HEK293 (cell line): ENCODE measurements around the gene LRRC59.
A peak's percentile ranks its signal among the peaks of the same experiment; 100 is the strongest.

Source experiments
- CTCF ChIA-PET: fragments of 350-600 bp; formaldehyde crosslinking; extraction: SDS; loops from one replicate; lab custom pipeline; 2021; ENCODE audit warnings: antibody characterized with exemption; lab: Yijun Ruan, JAX
- POLR2A ChIA-PET: fragments of 300-600 bp; formaldehyde crosslinking; extraction: SDS; loops from one replicate; lab custom pipeline; 2020; ENCODE audit warnings: antibody characterized with exemption, inconsistent platforms; lab: Yijun Ruan, JAX
- H3K27ac ChIP-seq: fragments of 200-500 bp; sonication (Bioruptor generic); 2 replicates; pipeline ENCODE4 v1.5.1; 2014; ENCODE audit warnings: low read depth, low read length, control low read depth, inconsistent platforms; ENCODE audit errors: extremely low read depth
- H3K36me3 ChIP-seq, 2 experiments: fragments of 200-500 bp in 1 of 2; sonication (Bioruptor generic) in 1 of 2; 1 replicate in 1 of 2; 2 replicates in 1 of 2; pipeline ENCODE4 v1.5.1; 2014 to 2017; ENCODE audit warnings: inconsistent platforms in 2 of 2, low read length in 2 of 2; ENCODE audit not compliant: control insufficient read depth in 2 of 2, insufficient read depth in 1 of 2
- H3K4me1 ChIP-seq: fragments of 200-500 bp; sonication (Bioruptor generic); 2 replicates; pipeline ENCODE4 v1.5.1; 2014; ENCODE audit warnings: mild to moderate bottlenecking, low read length, inconsistent platforms; ENCODE audit not compliant: control insufficient read depth, insufficient read depth
- H3K4me3 ChIP-seq: 2 replicates; pipeline ENCODE4 v1.5.1; 2011; ENCODE audit warnings: low read depth, mild to moderate bottlenecking, control low read depth, low read length, moderate library complexity
- H3K9me3 ChIP-seq: fragments of 200-500 bp; sonication (Bioruptor generic); 2 replicates; pipeline ENCODE4 v1.5.1; 2014; ENCODE audit warnings: low read depth, low read length, inconsistent platforms; ENCODE audit not compliant: control insufficient read depth, insufficient read depth
- PBX3 ChIP-seq: sonication (generic); formaldehyde crosslinking; IDR thresholded peaks from 2 replicates; pipeline ENCODE4 v1.8.1; 2022; ENCODE audit warnings: mild to moderate bottlenecking, moderate library complexity, missing genetic modification reagents
- PRDM4 ChIP-seq: fragments of 450-650 bp; formaldehyde crosslinking; IDR thresholded peaks from 2 replicates; pipeline ENCODE4 v1.5.1; 2017; ENCODE audit warnings: missing biosample characterization, missing genetic modification characterization
- ZBTB17 ChIP-seq: fragments of 450-650 bp; formaldehyde crosslinking; IDR thresholded peaks from 2 replicates; pipeline ENCODE4 v1.5.1; 2016; ENCODE audit warnings: missing biosample characterization, missing genetic modification characterization
- ZBTB7A ChIP-seq: fragments of 450-650 bp; formaldehyde crosslinking; IDR thresholded peaks from 2 replicates; pipeline ENCODE4 v1.5.1; 2016; ENCODE audit warnings: low read depth, missing biosample characterization, missing genetic modification characterization
- ZEB2 ChIP-seq: fragments of 450-650 bp; formaldehyde crosslinking; IDR thresholded peaks from 2 replicates; pipeline ENCODE4 v1.5.1; 2016; ENCODE audit warnings: missing biosample characterization, missing genetic modification characterization
- ZNF146 ChIP-seq: fragments of 450-650 bp; formaldehyde crosslinking; IDR thresholded peaks from 2 replicates; pipeline ENCODE4 v1.5.1; 2016; ENCODE audit warnings: missing biosample characterization, missing genetic modification characterization
- ZNF280D ChIP-seq: fragments of 450-650 bp; formaldehyde crosslinking; IDR thresholded peaks from 2 replicates; pipeline ENCODE4 v1.5.1; 2016; ENCODE audit warnings: missing biosample characterization, missing genetic modification characterization
- ZNF302 ChIP-seq: fragments of 450-650 bp; formaldehyde crosslinking; IDR thresholded peaks from 2 replicates; pipeline ENCODE4 v1.5.1; 2016; ENCODE audit warnings: missing biosample characterization, missing genetic modification characterization, low read depth
- ZNF394 ChIP-seq: fragments of 450-650 bp; formaldehyde crosslinking; IDR thresholded peaks from 2 replicates; pipeline ENCODE4 v1.5.1; 2016; ENCODE audit warnings: missing biosample characterization, missing genetic modification characterization, mild to moderate bottlenecking, moderate library complexity, borderline replicate concordance

Gene LRRC59

GRCh38 chr17:50381260-50381815 is 16.0 kb downstream of the LRRC59 start:
- CTCF ChIA-PET: interaction anchor here (0.8 to 8.8 kb wide), 6 partner anchors 11 to 181 kb away, joined by 3 to 69 read pairs (median 8); partner anchors contain the start of genes LRRC59 and RSAD1
- H3K27ac ChIP-seq: no peak overlapping the region
- TF ChIP-seq ZNF280D (tag by site-specific recombination) (no peak), ZNF302 (tag by site-specific recombination) (no peak), ZBTB7A (tag by site-specific recombination) (no peak), PBX3 (no peak)
- TF ChIP-seq, all 188 proteins: peak for 0
- POLR2A ChIA-PET: interaction anchor here (0.8 to 5.5 kb wide), 7 partner anchors 9 to 85 kb away, joined by 3 to 41 read pairs (median 4); partner anchors contain the start of gene LRRC59
- H3K4me1 ChIP-seq: no peaks in the 10 kb centered on the region
- H3K36me3 ChIP-seq: peaks cover 62 to 98% of the 10 kb centered on the region in 2 experiments
- no peak overlapping the region for H3K4me3 ChIP-seq
- H3K9me3 ChIP-seq: no peaks in the 10 kb centered on the region

GRCh38 chr17:50380369-50381259 is 16.7 kb downstream of the LRRC59 start:
- TF ChIP-seq ZNF146 (tag by site-specific recombination): no peak
- H3K4me3 ChIP-seq: no peak overlapping the region
- CTCF ChIA-PET: interaction anchor here (0.6 to 8.8 kb wide), 8 partner anchors 11 to 180 kb away, joined by 3 to 69 read pairs (median 10); partner anchors contain the start of genes LRRC59 and RSAD1
- H3K36me3 ChIP-seq: peaks cover 58 to 98% of the 10 kb centered on the region in 2 experiments
- no peaks in the 10 kb centered on the region for H3K9me3 ChIP-seq
- POLR2A ChIA-PET: interaction anchor here (0.9 to 5.5 kb wide), 6 partner anchors 9 to 85 kb away, joined by 3 to 41 read pairs (median 4); partner anchors contain the start of gene LRRC59
- no peak overlapping the region for H3K27ac ChIP-seq
- no peaks in the 10 kb centered on the region for H3K4me1 ChIP-seq

GRCh38 chr17:50379351-50380132 is 17.8 kb downstream of the LRRC59 start:
- Histone ChIP-seq H3K36me3 (peaks cover 52 to 98% of the 10 kb centered on the region in 2 experiments), H3K27ac (no peak overlapping the region)
- ChIA-PET CTCF (interaction anchor here (0.6 to 2.5 kb wide), 4 partner anchors 17 to 250 kb away, joined by 3 to 11 read pairs (median 7); partner anchors contain the start of gene LRRC59), POLR2A (interaction anchor here (1.0 to 5.5 kb wide), 4 partner anchors 11 to 18 kb away, joined by 3 to 41 read pairs (median 14); partner anchors contain the start of gene LRRC59)
- TF ChIP-seq ZBTB17 (tag by site-specific recombination) (peak; percentile 41), ZEB2 (tag by site-specific recombination) (no peak), PRDM4 (no peak), ZNF394 (no peak), ZNF302 (tag by site-specific recombination) (no peak)
- TF ChIP-seq, all 188 proteins: peak for 1
- H3K9me3 ChIP-seq: no peaks in the 10 kb centered on the region
- H3K4me3 ChIP-seq: no peak overlapping the region
- H3K4me1 ChIP-seq: no peaks in the 10 kb centered on the region
